NCI-H2029 treated with DMSO at 0.1 percent for 48 hours (cell line): ENCODE measurements around the gene SYNE2.

Experiments used
- DNase-seq: peaks from one replicate; lab custom pipeline; 2025; lab: John Stamatoyannopoulos, UW

SYNE2 gene

DNA sequence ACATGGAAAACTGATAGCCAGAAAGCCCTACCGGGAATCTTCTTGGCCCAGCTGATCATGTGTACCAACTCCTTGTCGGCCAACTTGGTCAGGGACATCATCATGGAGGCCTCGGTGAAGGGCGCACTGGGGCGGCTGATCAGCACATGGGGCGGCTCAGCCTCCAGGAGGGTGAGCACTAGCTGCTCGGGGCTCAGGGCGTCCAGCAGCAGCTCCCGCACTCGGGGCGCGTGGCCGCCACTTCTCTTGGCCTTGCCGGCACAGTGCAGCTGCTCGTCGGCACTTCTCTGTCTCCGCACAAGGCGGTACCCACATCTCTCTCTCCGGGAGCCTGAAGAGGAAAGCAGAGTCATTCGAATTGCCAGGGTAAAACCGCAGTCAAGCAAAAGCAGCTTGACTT is 407.6 kb downstream of the SYNE2 start:
- DNase-seq, result no peak

DNA sequence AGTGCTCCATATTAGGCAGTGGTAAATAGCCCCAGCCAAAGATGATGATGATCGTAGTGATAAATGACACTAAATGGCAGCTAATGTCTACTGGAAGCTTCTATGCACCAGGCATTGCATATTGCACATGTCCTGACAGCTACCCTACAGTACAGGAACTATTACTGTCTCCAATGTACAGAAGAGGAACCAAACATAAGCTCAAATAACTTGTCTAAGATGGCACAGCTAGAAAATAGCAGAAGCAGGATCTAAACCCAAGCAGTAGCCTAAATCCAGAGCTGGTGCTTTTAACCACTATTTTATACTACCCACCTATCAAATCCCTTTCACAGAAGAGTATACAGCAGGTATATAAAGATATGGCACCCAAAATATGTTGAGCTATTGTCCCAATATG is 412.4 kb downstream of the SYNE2 start:
- no peak for DNase-seq

- no peak for DNase-seq
Measured at GRCh38 chr14:64266239-64266638, 413.4 kb downstream of the SYNE2 start.

GRCh38 chr14:64272019-64272418 is 419.2 kb downstream of the SYNE2 start:
- DNase-seq, result no peak
